ENCODE measurements around the gene HDAC9. TPM values are rescaled to one million over a fixed set of nuclear protein-coding genes. Genes with fewer than 3 reads are reported as not detected.
"Not testable (repeated sequence)": the region's sequence is repeated elsewhere in the genome, so short reads cannot be mapped to it uniquely, and the experiment has no call there.

HDAC9 gene
- total and polyA plus RNA-seq, 2 experiments from 2014 or later: 32.7 to 101 TPM

GRCh38 chr7:18976715-18977471, 481.3 kb downstream of the HDAC9 start:
- Histone ChIP-seq H3K4me1 (ENCODE audit: low read depth) (no peaks in the 10 kb centered on the region), H3K36me3 (no peaks in the 10 kb centered on the region), H3K27me3 (no peaks in the 10 kb centered on the region), H3K4me3 (no peak overlapping the region), H3K27ac (no peak overlapping the region), H3K9me3 (ENCODE audit: low read depth) (no peaks in the 10 kb centered on the region)
- no peak for TF ChIP-seq CTCF (IDR thresholded peaks at IDR 0.05; ENCODE audit: low read depth, low read length)
- DNase-seq (ENCODE audit: low read depth in 1 of 2, low spot score in 1 of 2): peak in 1 of 2 donors; percentile 38

GRCh38 chr7:18978108-18978495, 482.6 kb downstream of the HDAC9 start:
- TF ChIP-seq CTCF (IDR thresholded peaks at IDR 0.05; ENCODE audit: low read depth, low read length): no peak
- Histone ChIP-seq H3K9me3 (ENCODE audit: low read depth) (no peaks in the 10 kb centered on the region), H3K27ac (no peak overlapping the region), H3K36me3 (no peaks in the 10 kb centered on the region), H3K27me3 (no peaks in the 10 kb centered on the region), H3K4me3 (no peak overlapping the region), H3K4me1 (ENCODE audit: low read depth) (no peaks in the 10 kb centered on the region)
- DNase-seq (ENCODE audit: low read depth in 1 of 2, low spot score in 1 of 2): peak in 1 of 2 donors; percentile 92

- H3K36me3 ChIP-seq; H3K9me3 ChIP-seq (ENCODE audit: low read depth); H3K27ac ChIP-seq; DNase-seq (ENCODE audit: low read depth in 1 of 2, low spot score in 1 of 2); H3K4me3 ChIP-seq; H3K27me3 ChIP-seq; H3K4me1 ChIP-seq (ENCODE audit: low read depth): not testable (repeated sequence)
These were observed 495.2 kb downstream of the HDAC9 start for GRCh38 chr7:18990700-18991099.

GRCh38 chr7:18993933-18994668, 498.6 kb downstream of the HDAC9 start:
- Histone ChIP-seq H3K27ac (no peak overlapping the region), H3K9me3 (ENCODE audit: low read depth) (no peaks in the 10 kb centered on the region), H3K4me1 (ENCODE audit: low read depth) (no peaks in the 10 kb centered on the region), H3K4me3 (no peak overlapping the region), H3K27me3 (no peaks in the 10 kb centered on the region), H3K36me3 (no peaks in the 10 kb centered on the region)
- DNase-seq (ENCODE audit: low read depth in 1 of 2, low spot score in 1 of 2): peak in 1 of 2 donors; percentile 32
- no peak for TF ChIP-seq CTCF (IDR thresholded peaks at IDR 0.05; ENCODE audit: low read depth, low read length)

- DNase-seq (ENCODE audit: low read depth in 1 of 2, low spot score in 1 of 2): no peak
- no peak overlapping the region for H3K27ac ChIP-seq
- no peaks in the 10 kb centered on the region for H3K36me3 ChIP-seq
- H3K4me3 ChIP-seq: no peak overlapping the region
- H3K4me1 ChIP-seq (ENCODE audit: low read depth): no peaks in the 10 kb centered on the region
- no peak for TF ChIP-seq CTCF (IDR thresholded peaks at IDR 0.05; ENCODE audit: low read depth, low read length)
- H3K27me3 ChIP-seq: no peaks in the 10 kb centered on the region
- no peaks in the 10 kb centered on the region for H3K9me3 ChIP-seq (ENCODE audit: low read depth)
These were observed 499.7 kb downstream of the HDAC9 start for GRCh38 chr7:18995270-18995671.

GRCh38 chr7:18995811-18996426, 500.4 kb downstream of the HDAC9 start:
- H3K27ac ChIP-seq: no peak overlapping the region
- no peaks in the 10 kb centered on the region for H3K9me3 ChIP-seq (ENCODE audit: low read depth)
- no peak for TF ChIP-seq CTCF (IDR thresholded peaks at IDR 0.05; ENCODE audit: low read depth, low read length)
- no peak overlapping the region for H3K4me3 ChIP-seq
- H3K27me3 ChIP-seq: no peaks in the 10 kb centered on the region
- no peaks in the 10 kb centered on the region for H3K4me1 ChIP-seq (ENCODE audit: low read depth)
- no peaks in the 10 kb centered on the region for H3K36me3 ChIP-seq
- DNase-seq (ENCODE audit: low read depth in 1 of 2, low spot score in 1 of 2): no peak
